NCI-H226 (cell line): ENCODE data around the gene ESYT2.

ENCODE experiments used
- DNase-seq: peaks from one replicate; pipeline ENCODE4 v3.0.0-alpha.2; 2015

The ESYT2 gene

DNA sequence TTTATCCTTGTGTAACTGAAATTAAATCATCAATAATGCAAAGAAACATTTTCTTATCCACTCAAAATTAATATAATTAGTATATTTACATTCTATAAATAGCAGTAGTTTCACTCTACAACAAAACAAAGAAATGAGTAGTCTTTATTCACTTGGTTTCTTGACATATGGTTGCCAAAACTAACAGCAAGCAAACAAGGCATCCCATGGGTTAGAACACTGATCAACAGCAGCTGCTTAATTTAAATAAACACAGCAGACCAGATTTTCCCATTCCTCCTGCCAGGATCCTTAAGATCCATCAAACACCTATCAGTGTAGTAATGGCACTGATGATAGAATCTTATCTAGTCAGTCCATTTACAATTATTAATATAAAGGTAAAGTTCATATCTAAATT, 146.9 kb downstream of the ESYT2 start:
- DNase-seq, result no peak
